ENCODE results near the gene COPG2. TPM values are rescaled to one million over a fixed set of nuclear protein-coding genes. Genes with fewer than 3 reads are reported as not detected.
A peak's percentile ranks its signal among the peaks of the same experiment; 100 is the strongest.
"Not testable (repeated sequence)": the region's sequence is repeated elsewhere in the genome, so short reads cannot be mapped to it uniquely, and the experiment has no call there.

COPG2 gene
- total RNA-seq, 1 experiment from 2014 or later, result 77.7 TPM

DNA sequence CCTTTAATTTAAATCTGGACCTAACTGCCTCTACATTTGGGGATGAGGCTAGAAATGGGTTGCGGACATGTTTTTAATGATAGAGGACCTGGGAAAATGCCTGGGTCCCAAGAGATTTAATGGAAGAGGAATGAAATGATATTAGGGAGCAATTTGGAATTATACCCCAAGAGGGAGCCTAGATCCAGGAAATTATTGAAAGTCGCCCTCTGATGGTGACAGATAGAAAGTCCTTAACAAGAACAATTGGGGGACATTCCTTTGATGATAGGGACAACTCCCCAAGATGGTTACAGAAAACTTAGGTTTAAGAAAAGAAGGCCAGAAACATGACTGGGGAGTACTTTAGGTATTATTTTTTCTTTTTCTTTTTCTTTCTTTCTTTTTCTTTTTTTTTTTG lies 27.3 kb upstream of the COPG2 start:
- no peak overlapping the region for H3K4ac ChIP-seq (ENCODE audit: low read depth, low read length)
- no peak overlapping the region for H3T11ph ChIP-seq (ENCODE audit: low read length)
- peaks cover 10% of the 10 kb centered on the region in 2 experiments for H3K9me3 Mint-ChIP-seq
- WGBS (ENCODE audit: extremely low coverage, insufficient read length, low lambda C conversion rate), result no CpG with 5 or more reads among the region's 2 CpGs
- no peak overlapping the region for H2BK15ac ChIP-seq (ENCODE audit: low read depth, low read length)
- no peak overlapping the region for H2BK20ac ChIP-seq (ENCODE audit: low read depth, low read length, poor library complexity, severe bottlenecking)
- no peak overlapping the region for H3K4me2 ChIP-seq (ENCODE audit: insufficient read depth, insufficient read length, low read length)
- no peaks in the 10 kb centered on the region for H3K23me2 ChIP-seq (ENCODE audit: insufficient read length, low read depth, low read length, poor library complexity, severe bottlenecking)
- no peaks in the 10 kb centered on the region for H4K20me1 ChIP-seq (ENCODE audit: control insufficient read depth, insufficient read depth, insufficient read length)
- no peak overlapping the region for H4K91ac ChIP-seq (ENCODE audit: insufficient read length, low read depth, low read length)
- H3K79me1 ChIP-seq (ENCODE audit: insufficient read depth, low read depth, low read length, poor library complexity, severe bottlenecking), result no peaks in the 10 kb centered on the region
- H2BK5ac ChIP-seq (ENCODE audit: insufficient read length, low read length), result no peak overlapping the region
- H3K23ac ChIP-seq (ENCODE audit: insufficient read length, low read depth, low read length), result no peak overlapping the region
- H3K9ac ChIP-seq (ENCODE audit: extremely low read depth, insufficient read length, low read length), result no peak overlapping the region
- H3K4me3 Mint-ChIP-seq, result no peak overlapping the region
- no peak overlapping the region for H3K14ac ChIP-seq (ENCODE audit: insufficient read depth, low read length)
- H3K18ac ChIP-seq (ENCODE audit: insufficient read length, low read depth, low read length), result no peak overlapping the region
- H3K79me2 ChIP-seq (ENCODE audit: insufficient read depth, low read length), result no peaks in the 10 kb centered on the region
- H3K4me1 Mint-ChIP-seq, result no peaks in the 10 kb centered on the region
- no peaks in the 10 kb centered on the region for H3K36me3 Mint-ChIP-seq (ENCODE audit: insufficient read depth in 1 of 3, low read depth in 3 of 3)
- no peaks in the 10 kb centered on the region for H3K4me1 ChIP-seq (ENCODE audit: insufficient read depth, low read length)
- H3K56ac ChIP-seq (ENCODE audit: insufficient read length, low read depth, low read length), result no peak overlapping the region
- H2AFZ ChIP-seq (ENCODE audit: low read length), result no peak overlapping the region
- TF ChIP-seq, protein P1, sequence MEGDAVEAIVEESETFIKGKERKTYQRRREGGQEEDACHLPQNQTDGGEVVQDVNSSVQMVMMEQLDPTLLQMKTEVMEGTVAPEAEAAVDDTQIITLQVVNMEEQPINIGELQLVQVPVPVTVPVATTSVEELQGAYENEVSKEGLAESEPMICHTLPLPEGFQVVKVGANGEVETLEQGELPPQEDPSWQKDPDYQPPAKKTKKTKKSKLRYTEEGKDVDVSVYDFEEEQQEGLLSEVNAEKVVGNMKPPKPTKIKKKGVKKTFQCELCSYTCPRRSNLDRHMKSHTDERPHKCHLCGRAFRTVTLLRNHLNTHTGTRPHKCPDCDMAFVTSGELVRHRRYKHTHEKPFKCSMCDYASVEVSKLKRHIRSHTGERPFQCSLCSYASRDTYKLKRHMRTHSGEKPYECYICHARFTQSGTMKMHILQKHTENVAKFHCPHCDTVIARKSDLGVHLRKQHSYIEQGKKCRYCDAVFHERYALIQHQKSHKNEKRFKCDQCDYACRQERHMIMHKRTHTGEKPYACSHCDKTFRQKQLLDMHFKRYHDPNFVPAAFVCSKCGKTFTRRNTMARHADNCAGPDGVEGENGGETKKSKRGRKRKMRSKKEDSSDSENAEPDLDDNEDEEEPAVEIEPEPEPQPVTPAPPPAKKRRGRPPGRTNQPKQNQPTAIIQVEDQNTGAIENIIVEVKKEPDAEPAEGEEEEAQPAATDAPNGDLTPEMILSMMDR (conservative IDR thresholded peaks at IDR 0.05), result peak; percentile 69
- no peak overlapping the region for H2BK12ac ChIP-seq (ENCODE audit: insufficient read length, low read depth, low read length)
- H3K27ac ChIP-seq (ENCODE audit: insufficient read length, low read depth, low read length), result no peak overlapping the region
- H4K5ac ChIP-seq (ENCODE audit: insufficient read length, low read depth, low read length), result no peak overlapping the region
- no peaks in the 10 kb centered on the region for H3K9me3 ChIP-seq (ENCODE audit: control insufficient read depth, low read depth, low read length)
- H3K27ac Mint-ChIP-seq, result no peak overlapping the region
- no peak for DNase-seq
- H4K8ac ChIP-seq (replicated peaks; ENCODE audit: insufficient read length, low read depth, low read length), result no peak overlapping the region
- H2BK120ac ChIP-seq (ENCODE audit: low read depth, low read length, poor library complexity, severe bottlenecking), result no peak overlapping the region
- H3K27me3 ChIP-seq (ENCODE audit: insufficient read depth, low read length), result no peaks in the 10 kb centered on the region
- no peaks in the 10 kb centered on the region for H3K27me3 Mint-ChIP-seq (ENCODE audit: low read depth)
- no peak overlapping the region for H2AK5ac ChIP-seq (ENCODE audit: insufficient read length, low read length)

DNA sequence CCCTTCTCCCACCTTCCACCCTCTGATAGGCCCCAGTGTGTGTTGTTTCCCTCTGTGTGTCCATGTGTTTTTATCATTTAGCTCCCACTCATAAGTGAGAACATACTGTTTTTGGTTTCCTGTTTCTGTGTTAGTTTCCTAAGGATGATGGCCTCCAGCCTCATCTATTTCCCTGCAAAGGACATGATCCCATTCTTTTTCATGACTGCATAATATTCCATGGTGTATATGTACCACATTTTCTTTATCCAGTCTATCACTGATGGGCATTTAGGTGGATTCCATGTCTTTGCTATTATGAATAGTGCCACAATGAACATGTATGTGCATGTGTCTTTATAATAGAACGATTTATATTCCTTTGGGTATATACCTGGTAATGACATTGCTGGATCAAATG lies 23.8 kb upstream of the COPG2 start:
- H3K27me3 Mint-ChIP-seq (ENCODE audit: low read depth); H3K36me3 Mint-ChIP-seq (ENCODE audit: insufficient read depth in 1 of 3, low read depth in 3 of 3); H3K27ac ChIP-seq (ENCODE audit: insufficient read length, low read depth, low read length): not testable (repeated sequence)

More for the DNA sequence above, 23.8 kb upstream of the COPG2 start:
- H2BK15ac ChIP-seq (ENCODE audit: low read depth, low read length); H3K4me1 Mint-ChIP-seq; H3K56ac ChIP-seq (ENCODE audit: insufficient read length, low read depth, low read length); H3K23me2 ChIP-seq (ENCODE audit: insufficient read length, low read depth, low read length, poor library complexity, severe bottlenecking); H4K8ac ChIP-seq (replicated peaks; ENCODE audit: insufficient read length, low read depth, low read length); H2BK12ac ChIP-seq (ENCODE audit: insufficient read length, low read depth, low read length); H3K23ac ChIP-seq (ENCODE audit: insufficient read length, low read depth, low read length); H3K4me2 ChIP-seq (ENCODE audit: insufficient read depth, insufficient read length, low read length); H4K5ac ChIP-seq (ENCODE audit: insufficient read length, low read depth, low read length); H3K79me1 ChIP-seq (ENCODE audit: insufficient read depth, low read depth, low read length, poor library complexity, severe bottlenecking); H4K91ac ChIP-seq (ENCODE audit: insufficient read length, low read depth, low read length); H2AK5ac ChIP-seq (ENCODE audit: insufficient read length, low read length); H3K4ac ChIP-seq (ENCODE audit: low read depth, low read length); H3K14ac ChIP-seq (ENCODE audit: insufficient read depth, low read length); H2BK5ac ChIP-seq (ENCODE audit: insufficient read length, low read length); H3K4me1 ChIP-seq (ENCODE audit: insufficient read depth, low read length); H3T11ph ChIP-seq (ENCODE audit: low read length); H3K4me3 Mint-ChIP-seq; H2BK120ac ChIP-seq (ENCODE audit: low read depth, low read length, poor library complexity, severe bottlenecking); H4K20me1 ChIP-seq (ENCODE audit: control insufficient read depth, insufficient read depth, insufficient read length); H3K18ac ChIP-seq (ENCODE audit: insufficient read length, low read depth, low read length); H2AFZ ChIP-seq (ENCODE audit: low read length); H3K27me3 ChIP-seq (ENCODE audit: insufficient read depth, low read length); DNase-seq; H3K79me2 ChIP-seq (ENCODE audit: insufficient read depth, low read length); H2BK20ac ChIP-seq (ENCODE audit: low read depth, low read length, poor library complexity, severe bottlenecking); H3K9ac ChIP-seq (ENCODE audit: extremely low read depth, insufficient read length, low read length): not testable (repeated sequence)
- H3K9me3 ChIP-seq (ENCODE audit: control insufficient read depth, low read depth, low read length), result peaks cover 13% of the 10 kb centered on the region
- peaks cover 10 to 12% of the 10 kb centered on the region in 2 experiments for H3K9me3 Mint-ChIP-seq
- peak overlapping the region in 1 of 3 experiments; percentile 84; a peak in 1 of 7 replicates for H3K27ac Mint-ChIP-seq
- no CpG with 5 or more reads among the region's 1 CpG for WGBS (ENCODE audit: extremely low coverage, insufficient read length, low lambda C conversion rate)
